HL-60 (cell line): ENCODE results near the gene SPOCK3.

Experiments used
- GABPA ChIP-seq: IDR thresholded peaks from 2 replicates; pipeline ENCODE4 v1.6.1; 2012; ENCODE audit warnings: low read depth
- POLR2AphosphoS5 ChIP-seq: IDR thresholded peaks from 2 replicates; pipeline ENCODE4 v1.6.1; 2012; ENCODE audit warnings: low read depth
- REST ChIP-seq: IDR thresholded peaks from 2 replicates; pipeline ENCODE4 v1.6.1; 2012; ENCODE audit warnings: low read depth; ENCODE audit not compliant: insufficient replicate concordance
- TF ChIP-seq, protein P1 (sequence below): IDR thresholded peaks from one replicate; pipeline ENCODE4 v1.5.1; 2011; ENCODE audit warnings: low read length, control low read depth, inconsistent platforms; ENCODE audit not compliant: insufficient read depth

DNA sequence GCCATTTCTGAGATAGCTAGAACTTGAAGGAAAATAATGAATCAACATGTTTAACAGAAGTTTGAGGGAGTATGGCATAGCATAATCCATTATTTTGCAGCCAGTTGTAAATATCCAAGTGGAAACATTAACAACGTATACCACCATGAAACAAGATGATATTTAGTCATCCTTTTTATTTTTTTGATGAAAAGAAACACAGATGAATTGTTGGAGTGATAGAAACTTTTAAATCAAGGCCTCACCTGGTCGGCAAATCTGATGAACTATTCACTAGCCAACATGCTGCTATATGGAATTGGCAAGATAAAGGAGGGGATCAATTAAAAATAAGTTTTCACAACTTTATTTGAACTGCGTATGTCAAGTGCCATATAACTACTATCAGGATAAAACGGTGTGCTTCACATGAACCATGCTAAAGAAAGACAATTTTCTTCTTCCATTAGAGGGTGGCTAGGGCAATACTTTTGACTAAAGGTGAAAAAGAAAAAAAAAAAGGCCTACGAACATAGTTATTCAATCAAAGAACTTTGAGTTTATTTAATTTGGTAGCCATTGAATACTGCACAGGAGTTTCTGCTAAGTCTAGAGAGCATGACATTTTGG lies 510.7 kb downstream of the SPOCK3 start:
- no peak for TF ChIP-seq GABPA
- TF ChIP-seq, protein P1, sequence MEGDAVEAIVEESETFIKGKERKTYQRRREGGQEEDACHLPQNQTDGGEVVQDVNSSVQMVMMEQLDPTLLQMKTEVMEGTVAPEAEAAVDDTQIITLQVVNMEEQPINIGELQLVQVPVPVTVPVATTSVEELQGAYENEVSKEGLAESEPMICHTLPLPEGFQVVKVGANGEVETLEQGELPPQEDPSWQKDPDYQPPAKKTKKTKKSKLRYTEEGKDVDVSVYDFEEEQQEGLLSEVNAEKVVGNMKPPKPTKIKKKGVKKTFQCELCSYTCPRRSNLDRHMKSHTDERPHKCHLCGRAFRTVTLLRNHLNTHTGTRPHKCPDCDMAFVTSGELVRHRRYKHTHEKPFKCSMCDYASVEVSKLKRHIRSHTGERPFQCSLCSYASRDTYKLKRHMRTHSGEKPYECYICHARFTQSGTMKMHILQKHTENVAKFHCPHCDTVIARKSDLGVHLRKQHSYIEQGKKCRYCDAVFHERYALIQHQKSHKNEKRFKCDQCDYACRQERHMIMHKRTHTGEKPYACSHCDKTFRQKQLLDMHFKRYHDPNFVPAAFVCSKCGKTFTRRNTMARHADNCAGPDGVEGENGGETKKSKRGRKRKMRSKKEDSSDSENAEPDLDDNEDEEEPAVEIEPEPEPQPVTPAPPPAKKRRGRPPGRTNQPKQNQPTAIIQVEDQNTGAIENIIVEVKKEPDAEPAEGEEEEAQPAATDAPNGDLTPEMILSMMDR: no peak
- TF ChIP-seq POLR2AphosphoS5: no peak
- no peak for TF ChIP-seq REST
